Stimulated activated CD8-positive, alpha-beta memory T cell treated with anti-CD3 and anti-CD28 coated beads, Interleukin-4, amount 100 ng/mL, for 1 hour (primary cell): ENCODE data around the gene NANOG.
"Not testable (repeated sequence)": the region's sequence is repeated elsewhere in the genome, so short reads cannot be mapped to it uniquely, and the experiment has no call there.

Experiments used
- DNase-seq, 2 donors: peaks; one replicate each; pipeline ENCODE4 v3.0.0-alpha.2; 2020; ENCODE audit warnings: low read depth in 2 of 2, low spot score in 1 of 2

NANOG gene

GRCh38 chr12:7801460-7801859 lies 12.3 kb downstream of the NANOG start:
- no peak for DNase-seq

DNA sequence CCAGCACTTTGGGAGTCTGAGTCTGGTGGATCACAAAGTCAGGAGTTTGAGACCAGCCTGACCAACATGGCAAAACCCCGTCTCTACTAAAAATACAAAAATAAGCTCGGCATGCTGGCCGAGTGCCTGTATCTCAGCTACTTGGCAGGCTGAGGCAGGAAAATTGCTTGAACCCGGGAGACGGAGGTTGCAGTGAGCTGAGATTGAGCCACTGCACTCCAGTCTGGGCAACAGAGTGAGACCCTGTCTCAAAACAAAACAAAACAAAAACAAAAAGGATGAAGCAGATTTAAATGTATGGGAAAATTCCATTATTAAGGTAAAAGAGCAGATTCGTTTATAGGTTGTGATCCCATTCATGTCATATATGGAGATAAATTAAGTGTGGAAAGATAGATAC lies 17.1 kb downstream of the NANOG start:
- DNase-seq = not testable (repeated sequence)

GRCh38 chr12:7806863-7807487 lies 17.8 kb downstream of the NANOG start:
- DNase-seq = peak; percentile 17 to 18

GRCh38 chr12:7825754-7826153 lies 36.6 kb downstream of the NANOG start:
- DNase-seq = not testable (repeated sequence)

GRCh38 chr12:7829737-7830136 lies 40.5 kb downstream of the NANOG start:
- not testable (repeated sequence) for DNase-seq

DNA sequence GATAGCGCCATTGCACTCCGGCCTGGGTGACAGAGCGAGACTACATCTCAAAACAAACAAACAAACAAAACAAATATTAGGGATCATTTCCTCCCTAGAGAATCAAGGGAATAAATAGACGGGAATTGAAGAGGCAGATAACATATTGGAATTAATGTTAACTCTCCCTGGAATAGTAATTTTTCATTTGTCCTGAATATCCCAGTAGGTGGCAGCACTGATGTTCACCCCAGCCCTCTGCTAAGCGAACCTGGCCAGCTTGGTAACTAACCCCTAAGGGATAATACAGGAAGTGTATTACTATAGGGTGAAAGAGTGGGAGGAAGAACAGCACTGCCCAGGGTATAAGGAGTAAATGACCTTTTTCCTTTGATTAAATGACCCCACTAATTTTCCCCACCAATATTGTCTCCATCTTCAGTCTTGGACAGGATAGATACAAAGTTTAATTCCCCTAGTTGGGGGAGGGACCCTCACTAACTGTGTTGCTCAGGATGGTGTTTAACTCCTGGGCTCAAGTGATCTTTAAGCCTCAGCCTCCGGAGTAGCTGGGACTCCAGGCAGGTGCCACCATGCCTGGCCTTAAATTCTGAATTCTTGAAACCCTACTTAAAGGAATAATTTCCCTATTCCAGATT lies 43.0 kb downstream of the NANOG start:
- DNase-seq = no peak

DNA sequence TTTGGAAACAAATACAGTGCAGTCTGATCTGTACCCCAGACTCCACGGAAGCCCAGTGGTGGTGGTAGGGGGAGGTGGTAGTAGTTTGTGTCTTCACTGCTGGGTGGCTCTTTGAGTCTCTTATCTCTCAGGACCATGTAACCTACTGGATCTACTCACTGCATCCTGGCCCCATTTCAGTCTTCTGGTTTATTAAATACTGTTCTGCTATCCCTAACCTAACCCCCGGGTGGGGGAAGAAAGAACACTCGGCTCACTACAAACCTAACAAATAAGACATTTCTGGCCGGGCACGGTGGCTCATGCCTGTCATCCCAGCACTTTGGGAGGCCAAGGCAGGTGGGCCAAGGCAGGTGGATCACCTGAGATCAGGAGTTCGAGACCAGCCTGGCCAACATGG lies 44.0 kb downstream of the NANOG start:
- not testable (repeated sequence) for DNase-seq

- no peak for DNase-seq
These were observed 44.6 kb downstream of the NANOG start for GRCh38 chr12:7833831-7834230.

DNA sequence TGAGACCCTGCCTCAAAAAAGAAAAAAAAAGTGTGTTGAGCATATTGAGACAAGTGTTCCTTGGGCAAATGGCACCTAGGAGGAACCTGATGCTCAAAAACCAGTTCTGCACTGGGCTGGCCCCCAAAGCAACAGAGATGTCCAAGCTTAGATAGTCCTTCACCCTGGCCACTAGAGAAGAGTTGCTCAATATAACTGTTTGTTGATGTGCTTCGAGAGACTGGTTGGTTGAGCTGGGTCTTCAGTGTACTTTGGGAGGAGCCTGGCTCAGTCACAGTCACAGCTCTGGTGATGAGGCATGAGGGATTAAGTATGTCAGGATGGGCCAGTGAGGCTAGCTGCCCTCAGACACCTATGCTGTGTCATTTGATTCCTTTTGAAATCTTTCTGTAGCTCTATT lies 45.5 kb downstream of the NANOG start:
- DNase-seq = no peak

- DNase-seq = no peak
These were observed 45.9 kb downstream of the NANOG start for GRCh38 chr12:7835116-7835515.

- DNase-seq = no peak
These were observed 46.6 kb downstream of the NANOG start for GRCh38 chr12:7835766-7836165.

DNA sequence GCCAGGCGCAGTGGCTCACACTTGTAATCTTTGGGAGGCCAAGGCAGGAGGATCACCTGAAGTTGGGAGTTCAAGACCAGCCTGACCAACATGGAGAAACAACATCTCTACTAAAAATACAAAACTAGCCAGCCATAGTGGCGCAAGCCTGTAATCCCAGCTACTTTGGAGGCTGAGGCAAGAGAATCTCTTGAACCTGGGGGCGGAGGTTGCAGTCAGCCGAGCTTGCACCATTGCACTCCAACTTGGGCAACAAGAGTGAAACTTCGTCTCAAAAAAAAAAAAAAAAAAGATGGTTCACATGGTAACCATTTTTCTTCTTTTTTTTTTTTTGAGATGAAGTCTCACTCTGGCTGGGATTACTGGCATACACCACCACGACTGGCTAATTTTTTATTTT lies 48.2 kb downstream of the NANOG start:
- no peak for DNase-seq

DNA sequence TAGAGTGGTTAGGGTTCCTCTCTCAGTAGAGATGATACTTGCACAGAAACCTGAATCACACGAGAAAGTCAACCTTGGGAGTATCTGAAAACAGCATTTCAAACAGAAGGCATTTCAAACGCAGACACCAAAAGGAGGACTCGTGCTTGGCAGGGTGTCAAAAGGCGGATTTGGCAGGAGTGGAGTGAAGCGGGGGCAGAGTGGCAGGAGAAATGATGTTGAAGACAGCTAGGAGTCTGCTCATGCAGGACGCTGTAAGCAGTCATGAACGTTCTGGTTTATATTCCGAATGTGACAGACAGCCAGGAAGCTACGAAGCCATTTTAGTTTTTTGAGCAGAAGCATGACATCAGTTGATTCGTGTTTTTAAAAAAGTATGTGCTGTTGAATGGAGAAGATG lies 50.0 kb downstream of the NANOG start:
- not testable (repeated sequence) for DNase-seq

DNA sequence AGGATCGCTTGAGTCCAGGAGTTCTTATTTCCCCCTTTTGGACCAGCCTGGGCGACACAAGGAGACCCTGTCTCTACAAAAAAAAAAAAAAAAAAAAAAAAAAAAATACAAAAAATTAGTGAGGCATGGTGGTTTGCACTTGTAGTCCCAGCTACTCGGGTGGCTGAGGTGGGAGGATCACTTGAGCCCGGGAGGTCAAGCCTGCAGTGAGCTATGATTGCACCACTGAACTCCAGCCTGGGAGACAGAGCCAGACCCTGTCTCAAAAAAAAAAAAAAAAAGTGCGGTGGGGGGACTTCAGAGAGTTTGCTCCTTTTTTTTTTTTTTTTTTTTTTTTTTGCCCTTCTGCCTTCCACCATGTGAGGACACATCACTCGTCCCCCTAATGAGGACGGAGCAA lies 50.6 kb downstream of the NANOG start:
- not testable (repeated sequence) for DNase-seq

GRCh38 chr12:7842444-7842843 lies 53.2 kb downstream of the NANOG start:
- DNase-seq = not testable (repeated sequence)

DNA sequence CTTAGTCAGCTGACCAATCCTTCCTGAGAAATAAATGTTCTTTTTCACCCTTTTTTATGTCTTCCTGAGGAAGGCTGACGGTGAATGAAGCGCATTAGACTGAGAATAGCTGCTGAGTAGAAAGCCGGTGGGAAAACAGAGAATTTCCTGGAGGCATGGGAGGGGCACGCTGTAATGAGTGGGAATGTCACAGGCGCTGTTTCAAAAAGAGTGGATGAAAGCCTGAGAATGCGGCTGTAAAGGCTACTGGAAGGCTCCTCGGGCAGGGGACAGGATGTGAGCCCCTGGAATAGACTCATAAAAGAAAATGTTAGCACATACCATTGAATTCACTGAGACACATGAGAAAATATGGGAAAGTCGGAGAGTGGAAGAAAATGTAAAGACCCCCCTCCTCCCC lies 53.9 kb downstream of the NANOG start:
- not testable (repeated sequence) for DNase-seq

- not testable (repeated sequence) for DNase-seq
These were observed 54.4 kb downstream of the NANOG start for GRCh38 chr12:7843583-7843982.

- DNase-seq = no peak
These were observed 54.9 kb downstream of the NANOG start for GRCh38 chr12:7844116-7844515.

- DNase-seq = not testable (repeated sequence)
These were observed 58.3 kb downstream of the NANOG start for GRCh38 chr12:7847226-7848097.

DNA sequence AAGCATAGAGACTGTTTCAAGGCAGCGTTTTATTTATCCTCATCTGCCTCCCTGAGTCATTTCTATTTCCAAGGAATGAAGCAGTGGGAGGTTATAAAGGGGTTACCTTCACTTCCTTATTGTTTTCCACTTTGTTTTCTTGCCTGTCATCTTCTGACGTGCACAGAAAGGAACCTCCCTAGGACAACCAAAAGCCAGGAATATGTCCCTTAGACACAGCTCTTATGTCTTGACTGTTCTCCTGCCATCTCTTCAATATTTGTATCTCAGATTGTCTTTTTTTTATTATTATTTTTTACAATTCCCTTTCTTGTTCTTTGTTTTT lies 58.9 kb downstream of the NANOG start:
- not testable (repeated sequence) for DNase-seq
